Tibial nerve (tissue), 4 donors: Measurements from ENCODE around the gene GABRB2. TPM values are rescaled to one million over a fixed set of nuclear protein-coding genes. Genes with fewer than 3 reads are reported as not detected.

Experiments used
- DNase-seq, 2 donors: peaks; one replicate each; pipeline ENCODE4 v3.0.0-alpha.2; 2019; ENCODE audit warnings: low spot score in 2 of 2
- H3K27ac ChIP-seq, 4 donors: fragments of 200-600 bp; sonication (generic) in 3 of 4; one replicate each; pipeline ENCODE4 v1.5.1; 2017 to 2019; ENCODE audit warnings: mild to moderate bottlenecking in 1 of 4
- H3K27me3 ChIP-seq, 2 donors: fragments of 200-600 bp; sonication (generic) in 1 of 2; one replicate each; pipeline versions ENCODE4 v1.5.1 to v1.6.0; 2017 to 2019
- H3K36me3 ChIP-seq, 3 donors: fragments of 200-600 bp; sonication (generic); one replicate each; pipeline ENCODE4 v1.5.1; 2018 to 2019
- H3K4me1 ChIP-seq, 4 donors: fragments of 200-600 bp; sonication (generic) in 3 of 4; one replicate each; pipeline ENCODE4 v1.5.1; 2017 to 2019
- H3K4me3 ChIP-seq, 4 donors: fragments of 200-600 bp; sonication (generic) in 3 of 4; one replicate each; pipeline ENCODE4 v1.5.1; 2017 to 2019; ENCODE audit warnings: mild to moderate bottlenecking in 1 of 4, moderate library complexity in 1 of 4
- H3K9me3 ChIP-seq, 4 donors: fragments of 200-600 bp; sonication (generic) in 3 of 4; one replicate each; pipeline ENCODE4 v1.5.1; 2017 to 2019
- EP300 ChIP-seq, 2 donors: sonication (generic); formaldehyde crosslinking; IDR thresholded peaks; one replicate each; pipeline ENCODE4 v1.6.1; 2017; ENCODE audit warnings: antibody characterized with exemption in 2 of 2, mild to moderate bottlenecking in 1 of 2
- POLR2A ChIP-seq, 2 donors: fragments of 450-650 bp; IDR thresholded peaks; one replicate each; pipeline ENCODE4 v1.6.1; 2017; ENCODE audit warnings: antibody characterized with exemption in 2 of 2, mild to moderate bottlenecking in 2 of 2, moderate library complexity in 2 of 2
- WGBS, 2 donors: methylation state at CpG; one replicate each; pipeline ENCODE4 v1.1.5; 2018; 5-methylcytosine and 5-hydroxymethylcytosine counted together
- total RNA-seq, 4 donors: library from RNA; depleted of rRNA; stranded (reverse); fragments of >200 nt; gene quantifications; one replicate each; pipeline ENCODE4 v1.1.0, GENCODE V29; 2016
- TF ChIP-seq, protein P1 (sequence below), 5 experiments: fragments of 200-600 bp in 3 of 5; fragments of 450-650 bp in 2 of 5; sonication (generic) in 3 of 5; IDR thresholded peaks; one replicate each; pipeline ENCODE4 v1.5.1; 2016 to 2019; ENCODE audit warnings: antibody characterized with exemption in 5 of 5, mild to moderate bottlenecking in 3 of 5, moderate library complexity in 2 of 5

Gene GABRB2
- total RNA-seq, 4 donors from 2014 or later, result 0.39 to 3.9 (median 3.0) TPM

DNA sequence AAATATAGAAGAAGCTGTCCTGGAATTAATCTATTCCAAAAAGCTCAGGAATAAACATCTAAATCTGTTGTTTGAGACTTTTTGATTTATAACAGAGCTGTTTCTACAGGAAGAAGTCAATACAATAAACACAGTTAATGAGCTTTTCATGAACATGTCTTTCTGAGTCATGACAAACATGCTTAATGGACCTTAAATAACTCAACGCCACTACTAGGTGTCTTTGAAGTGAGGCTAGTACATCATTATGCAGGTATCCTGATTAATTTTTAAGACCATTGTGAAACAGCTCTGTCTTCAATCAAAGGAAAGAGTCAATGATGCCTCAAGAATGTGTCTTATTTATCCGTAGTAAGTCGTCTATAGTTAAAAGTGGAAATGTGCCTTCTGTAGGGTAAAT is 131.6 kb downstream of the GABRB2 start:
- H3K27ac ChIP-seq, result no peak overlapping the region
- no peaks in the 10 kb centered on the region for H3K36me3 ChIP-seq
- TF ChIP-seq, protein P1, sequence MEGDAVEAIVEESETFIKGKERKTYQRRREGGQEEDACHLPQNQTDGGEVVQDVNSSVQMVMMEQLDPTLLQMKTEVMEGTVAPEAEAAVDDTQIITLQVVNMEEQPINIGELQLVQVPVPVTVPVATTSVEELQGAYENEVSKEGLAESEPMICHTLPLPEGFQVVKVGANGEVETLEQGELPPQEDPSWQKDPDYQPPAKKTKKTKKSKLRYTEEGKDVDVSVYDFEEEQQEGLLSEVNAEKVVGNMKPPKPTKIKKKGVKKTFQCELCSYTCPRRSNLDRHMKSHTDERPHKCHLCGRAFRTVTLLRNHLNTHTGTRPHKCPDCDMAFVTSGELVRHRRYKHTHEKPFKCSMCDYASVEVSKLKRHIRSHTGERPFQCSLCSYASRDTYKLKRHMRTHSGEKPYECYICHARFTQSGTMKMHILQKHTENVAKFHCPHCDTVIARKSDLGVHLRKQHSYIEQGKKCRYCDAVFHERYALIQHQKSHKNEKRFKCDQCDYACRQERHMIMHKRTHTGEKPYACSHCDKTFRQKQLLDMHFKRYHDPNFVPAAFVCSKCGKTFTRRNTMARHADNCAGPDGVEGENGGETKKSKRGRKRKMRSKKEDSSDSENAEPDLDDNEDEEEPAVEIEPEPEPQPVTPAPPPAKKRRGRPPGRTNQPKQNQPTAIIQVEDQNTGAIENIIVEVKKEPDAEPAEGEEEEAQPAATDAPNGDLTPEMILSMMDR (IDR thresholded peaks at IDR 0.05), result no peak
- H3K27me3 ChIP-seq, result no peaks in the 10 kb centered on the region
- 51 to 59% methylated on average over 3 of the region's 3 CpGs for WGBS, 2 donors
- H3K4me1 ChIP-seq, result no peaks in the 10 kb centered on the region
- H3K9me3 ChIP-seq, result no peaks in the 10 kb centered on the region
- no peak for DNase-seq
- H3K4me3 ChIP-seq, result no peak overlapping the region

DNA sequence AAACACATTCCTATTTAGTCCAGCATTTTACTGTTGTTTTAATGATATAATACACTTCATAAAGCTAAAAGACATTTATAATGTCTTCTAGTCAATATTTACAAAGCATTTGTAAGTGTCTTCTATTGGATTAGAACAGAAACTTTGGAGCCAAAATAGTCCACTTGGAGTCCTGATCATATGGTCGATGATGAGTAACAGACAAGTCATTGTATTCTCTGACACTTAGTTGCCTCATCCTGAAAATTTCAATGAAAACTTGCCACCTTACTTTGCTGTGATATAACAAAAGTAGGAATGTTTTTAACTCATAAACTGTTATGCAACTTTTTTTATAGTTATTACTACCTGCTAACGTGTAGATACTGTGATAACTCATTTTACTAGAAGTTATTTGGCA is 132.5 kb downstream of the GABRB2 start:
- no peak for DNase-seq
- Histone ChIP-seq H3K27ac (no peak overlapping the region), H3K4me1 (no peaks in the 10 kb centered on the region), H3K4me3 (no peak overlapping the region), H3K36me3 (no peaks in the 10 kb centered on the region), H3K9me3 (no peaks in the 10 kb centered on the region), H3K27me3 (no peaks in the 10 kb centered on the region)
- WGBS, 2 donors, result 55 to 64% methylated on average over 2 of the region's 2 CpGs
- TF ChIP-seq, protein P1 (IDR thresholded peaks at IDR 0.05), result no peak
- TF ChIP-seq EP300 (IDR thresholded peaks at IDR 0.05) (no peak), POLR2A (IDR thresholded peaks at IDR 0.05) (no peak)

DNA sequence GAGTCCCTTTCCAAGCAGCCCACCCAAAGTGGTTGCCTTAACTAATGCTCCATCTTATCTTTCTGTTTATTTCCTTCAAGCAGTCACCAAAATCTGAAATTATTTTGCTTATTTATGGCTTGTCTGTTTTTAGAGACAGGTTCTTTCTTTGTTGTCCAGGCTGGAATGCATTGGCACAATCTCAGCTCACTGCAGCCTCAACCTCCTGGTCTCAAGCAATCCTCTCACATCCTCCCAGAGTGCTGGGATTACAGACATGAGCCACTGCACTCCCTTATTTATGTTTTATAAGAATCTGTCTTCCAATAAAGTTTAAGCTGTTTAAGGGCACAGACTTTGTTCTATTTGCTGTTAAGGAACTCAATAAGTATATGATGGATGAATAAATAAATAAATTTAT is 133.7 kb downstream of the GABRB2 start:
- Histone ChIP-seq H3K27me3 (no peaks in the 10 kb centered on the region), H3K9me3 (no peaks in the 10 kb centered on the region), H3K36me3 (no peaks in the 10 kb centered on the region), H3K4me3 (no peak overlapping the region), H3K4me1 (no peaks in the 10 kb centered on the region), H3K27ac (no peak overlapping the region)
- no peak for DNase-seq
- TF ChIP-seq, protein P1 (IDR thresholded peaks at IDR 0.05), result no peak
- TF ChIP-seq POLR2A (IDR thresholded peaks at IDR 0.05), result no peak
- no peak for TF ChIP-seq EP300 (IDR thresholded peaks at IDR 0.05)

DNA sequence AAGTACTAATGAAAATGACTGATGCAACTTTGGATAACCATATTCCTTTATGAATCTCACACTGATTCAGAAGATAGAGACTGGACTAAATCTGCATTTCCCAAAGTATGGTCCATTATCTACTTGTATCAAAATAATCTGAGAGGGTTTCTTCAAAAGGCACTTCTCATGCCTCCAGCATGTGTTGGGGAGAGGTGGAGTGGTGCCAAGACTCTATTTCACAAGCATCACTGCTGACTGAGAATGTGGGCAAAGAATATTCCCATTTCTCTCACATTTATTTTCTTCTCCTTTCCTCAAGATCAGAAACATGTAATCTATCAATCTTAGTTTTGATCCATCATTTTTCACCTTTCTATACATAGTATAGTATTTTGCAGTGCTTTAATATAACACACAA is 135.4 kb downstream of the GABRB2 start:
- no peaks in the 10 kb centered on the region for H3K4me1 ChIP-seq
- peak in 1 of 2 donors; percentile 18 for DNase-seq
- no peak overlapping the region for H3K27ac ChIP-seq
- H3K27me3 ChIP-seq, result no peaks in the 10 kb centered on the region
- no peak for TF ChIP-seq EP300 (IDR thresholded peaks at IDR 0.05)
- TF ChIP-seq, protein P1 (IDR thresholded peaks at IDR 0.05), result no peak
- TF ChIP-seq POLR2A (IDR thresholded peaks at IDR 0.05), result no peak
- no peak overlapping the region for H3K4me3 ChIP-seq
- H3K36me3 ChIP-seq, result no peaks in the 10 kb centered on the region
- no peaks in the 10 kb centered on the region for H3K9me3 ChIP-seq

DNA sequence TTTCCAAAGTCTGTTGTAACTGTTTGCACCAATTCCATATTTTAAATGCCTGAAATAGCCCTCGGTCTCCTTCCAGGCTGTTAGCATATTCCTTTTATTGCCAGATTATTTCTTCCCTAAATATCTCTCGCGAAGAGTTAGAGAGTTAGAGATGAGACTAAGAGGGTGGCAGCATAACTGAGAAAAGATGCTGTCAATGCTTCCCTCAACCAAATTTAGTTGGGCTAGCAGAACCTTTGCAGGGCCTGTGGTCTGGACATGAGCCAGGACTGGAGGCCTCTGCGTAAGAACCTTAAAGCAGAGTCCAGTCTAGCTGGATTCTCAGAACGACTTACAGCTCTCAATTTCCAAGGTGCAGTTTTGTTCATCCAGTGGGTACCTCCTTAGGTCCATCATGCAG is 135.9 kb downstream of the GABRB2 start:
- no peaks in the 10 kb centered on the region for H3K4me1 ChIP-seq
- H3K27me3 ChIP-seq, result no peaks in the 10 kb centered on the region
- DNase-seq, result no peak
- no peak overlapping the region for H3K27ac ChIP-seq
- no peak for TF ChIP-seq POLR2A (IDR thresholded peaks at IDR 0.05)
- TF ChIP-seq EP300 (IDR thresholded peaks at IDR 0.05), result no peak
- TF ChIP-seq, protein P1 (IDR thresholded peaks at IDR 0.05), result no peak
- WGBS, 2 donors, result 86 to 90% methylated on average over 5 of the region's 5 CpGs
- no peaks in the 10 kb centered on the region for H3K9me3 ChIP-seq
- H3K4me3 ChIP-seq, result no peak overlapping the region
- H3K36me3 ChIP-seq, result no peaks in the 10 kb centered on the region
